Ascending aorta (tissue), 2 donors: ENCODE measurements around the gene MBNL1. TPM values are rescaled to one million over a fixed set of nuclear protein-coding genes. Genes with fewer than 3 reads are reported as not detected.

Experiments used
- DNase-seq, 2 donors: peaks; one replicate each; pipeline ENCODE4 v3.0.0-alpha.2; 2019; ENCODE audit warnings: low spot score in 2 of 2
- H3K27ac ChIP-seq, 2 donors: fragments of 200-600 bp; sonication (generic); one replicate each; pipeline ENCODE4 v1.5.1; 2016 to 2017; ENCODE audit warnings: mild to moderate bottlenecking in 1 of 2
- H3K27me3 ChIP-seq: fragments of 200-600 bp; sonication (generic); one replicate; pipeline ENCODE4 v1.5.1; 2017
- H3K36me3 ChIP-seq, 2 donors: fragments of 200-600 bp; sonication (generic); one replicate each; pipeline ENCODE4 v1.5.1; 2016
- H3K4me1 ChIP-seq, 2 donors: fragments of 200-600 bp; sonication (generic); one replicate each; pipeline ENCODE4 v1.5.1; 2016 to 2017; ENCODE audit warnings: mild to moderate bottlenecking in 1 of 2
- H3K4me3 ChIP-seq, 2 donors: fragments of 200-600 bp; sonication (generic); one replicate each; pipeline ENCODE4 v1.5.1; 2016 to 2017; ENCODE audit warnings: mild to moderate bottlenecking in 1 of 2
- H3K9me3 ChIP-seq, 2 donors: fragments of 200-600 bp; sonication (generic); one replicate each; pipeline ENCODE4 v1.5.1; 2016
- intact Hi-C: fragments of 100-400 bp; cut with DNase I; formaldehyde crosslinking; loops from one replicate; pipeline ENCODE4 v1.15.1; 2023
- total RNA-seq: library from RNA; depleted of rRNA; stranded (reverse); fragments of >200 nt; gene quantifications from one replicate; pipeline ENCODE4 v1.1.0, GENCODE V29; 2016
- TF ChIP-seq, protein P1 (sequence below), 3 experiments: fragments of 200-600 bp in 2 of 3; fragments of 450-650 bp in 1 of 3; sonication (generic) in 2 of 3; IDR thresholded peaks; one replicate each; pipeline ENCODE4 v1.5.1; 2016 to 2019; ENCODE audit warnings: antibody characterized with exemption in 3 of 3, mild to moderate bottlenecking in 1 of 3, moderate library complexity in 1 of 3

MBNL1 gene
- total RNA-seq, 1 donor from 2014 or later = 350 TPM

DNA sequence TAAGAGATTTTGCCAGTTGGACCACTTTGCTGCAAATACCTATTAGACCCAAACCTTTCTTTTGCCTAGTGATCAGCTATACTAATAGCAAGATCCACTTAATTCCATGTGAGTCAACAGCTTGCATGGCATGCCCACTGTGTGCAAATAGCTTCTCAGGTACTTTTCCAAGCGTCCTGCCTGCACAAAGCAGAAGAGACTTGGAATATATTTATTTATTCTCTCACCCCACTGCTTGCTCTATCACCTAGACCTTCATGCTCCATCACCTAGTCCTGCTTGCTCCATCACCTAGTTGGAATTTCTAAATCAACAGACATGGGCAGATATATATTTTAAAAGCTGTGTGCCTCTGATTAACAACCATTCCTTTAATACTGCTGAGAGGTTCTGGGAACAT lies 47.6 kb downstream of the MBNL1 start:
- no peaks in the 10 kb centered on the region for H3K9me3 ChIP-seq
- no peak for DNase-seq
- TF ChIP-seq, protein P1, sequence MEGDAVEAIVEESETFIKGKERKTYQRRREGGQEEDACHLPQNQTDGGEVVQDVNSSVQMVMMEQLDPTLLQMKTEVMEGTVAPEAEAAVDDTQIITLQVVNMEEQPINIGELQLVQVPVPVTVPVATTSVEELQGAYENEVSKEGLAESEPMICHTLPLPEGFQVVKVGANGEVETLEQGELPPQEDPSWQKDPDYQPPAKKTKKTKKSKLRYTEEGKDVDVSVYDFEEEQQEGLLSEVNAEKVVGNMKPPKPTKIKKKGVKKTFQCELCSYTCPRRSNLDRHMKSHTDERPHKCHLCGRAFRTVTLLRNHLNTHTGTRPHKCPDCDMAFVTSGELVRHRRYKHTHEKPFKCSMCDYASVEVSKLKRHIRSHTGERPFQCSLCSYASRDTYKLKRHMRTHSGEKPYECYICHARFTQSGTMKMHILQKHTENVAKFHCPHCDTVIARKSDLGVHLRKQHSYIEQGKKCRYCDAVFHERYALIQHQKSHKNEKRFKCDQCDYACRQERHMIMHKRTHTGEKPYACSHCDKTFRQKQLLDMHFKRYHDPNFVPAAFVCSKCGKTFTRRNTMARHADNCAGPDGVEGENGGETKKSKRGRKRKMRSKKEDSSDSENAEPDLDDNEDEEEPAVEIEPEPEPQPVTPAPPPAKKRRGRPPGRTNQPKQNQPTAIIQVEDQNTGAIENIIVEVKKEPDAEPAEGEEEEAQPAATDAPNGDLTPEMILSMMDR (IDR thresholded peaks at IDR 0.05) = no peak
- H3K36me3 ChIP-seq = no peaks in the 10 kb centered on the region
- H3K27me3 ChIP-seq = no peaks in the 10 kb centered on the region
- H3K4me3 ChIP-seq = peak overlapping the region in 1 of 2 donors; percentile 14
- intact Hi-C loops = no loop called here
- H3K27ac ChIP-seq = peak overlapping the region; percentile 78 to 81
- peaks cover 2 to 67% of the 10 kb centered on the region in 2 donors for H3K4me1 ChIP-seq

DNA sequence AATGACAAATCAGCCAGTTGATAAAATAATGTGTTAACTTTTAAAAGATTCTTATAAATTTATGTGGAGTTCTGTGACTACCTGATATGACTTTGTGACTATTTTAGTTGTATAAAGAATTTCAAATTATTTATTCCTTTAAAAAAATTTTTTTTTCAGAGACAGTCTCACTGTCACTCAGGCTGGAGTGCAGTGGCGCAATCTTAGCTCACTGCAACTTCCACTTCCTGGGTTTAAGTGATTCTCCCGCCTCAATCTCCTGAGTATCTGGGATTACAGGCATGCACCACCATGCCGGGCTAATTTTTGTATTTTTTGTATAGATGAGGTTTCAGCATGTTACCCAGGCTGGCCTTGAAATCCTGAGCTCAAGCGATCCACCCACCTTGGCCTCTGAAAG lies 48.5 kb downstream of the MBNL1 start:
- Histone ChIP-seq H3K27me3 (no peaks in the 10 kb centered on the region), H3K4me1 (peaks cover 7 to 72% of the 10 kb centered on the region in 2 donors), H3K36me3 (no peaks in the 10 kb centered on the region), H3K9me3 (no peaks in the 10 kb centered on the region), H3K4me3 (no peak overlapping the region), H3K27ac (peak overlapping the region; percentile 78 to 81)
- TF ChIP-seq, protein P1 (IDR thresholded peaks at IDR 0.05) = no peak
- no peak for DNase-seq
- intact Hi-C loops = no loop called here

DNA sequence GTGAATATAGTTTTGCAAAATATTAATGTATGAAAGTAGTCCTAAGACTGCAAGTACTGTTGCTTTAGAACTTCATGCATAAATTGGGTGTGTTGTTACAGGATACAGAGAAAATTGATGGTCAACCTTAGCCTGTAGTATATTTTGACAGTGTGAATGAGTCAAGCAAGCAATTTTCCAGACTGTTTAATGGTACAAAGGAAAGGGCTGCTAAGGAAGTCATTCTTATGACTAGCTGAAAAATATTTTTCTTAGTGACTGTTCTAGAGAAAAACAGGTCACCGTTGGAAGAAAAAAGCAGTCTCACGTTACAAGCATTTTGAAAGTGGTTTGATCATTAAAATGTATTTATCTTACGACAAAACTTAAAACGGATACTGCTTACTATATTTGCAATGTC lies 49.2 kb downstream of the MBNL1 start:
- peaks cover 10 to 80% of the 10 kb centered on the region in 2 donors for H3K4me1 ChIP-seq
- intact Hi-C loops = no loop called here
- H3K27me3 ChIP-seq = no peaks in the 10 kb centered on the region
- TF ChIP-seq, protein P1 (IDR thresholded peaks at IDR 0.05) = no peak
- no peak for DNase-seq
- H3K9me3 ChIP-seq = no peaks in the 10 kb centered on the region
- H3K27ac ChIP-seq = peak overlapping the region; percentile 78 to 81
- H3K4me3 ChIP-seq = peak overlapping the region; percentile 8 to 28
- no peaks in the 10 kb centered on the region for H3K36me3 ChIP-seq

DNA sequence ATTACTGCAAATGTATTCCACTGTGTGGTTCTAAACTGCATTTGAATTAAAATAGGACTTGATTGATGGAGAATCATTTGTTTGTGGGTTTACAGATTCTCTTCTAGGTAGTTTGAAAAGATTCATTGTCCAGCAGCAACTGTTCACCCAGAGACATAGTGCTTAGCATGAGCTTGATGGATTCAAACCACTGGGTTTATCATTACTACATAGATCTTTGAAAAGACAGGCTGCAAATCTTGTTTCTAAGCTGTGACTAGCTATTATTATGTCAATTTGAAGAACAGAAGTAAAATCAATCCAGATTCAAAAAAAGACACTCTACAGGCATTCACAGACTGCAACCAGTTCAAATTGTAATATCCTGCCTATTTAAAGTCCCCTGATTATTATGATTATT lies 49.8 kb downstream of the MBNL1 start:
- DNase-seq = no peak
- H3K9me3 ChIP-seq = no peaks in the 10 kb centered on the region
- TF ChIP-seq, protein P1 (IDR thresholded peaks at IDR 0.05) = no peak
- H3K4me3 ChIP-seq = peak overlapping the region; percentile 13 to 28
- no peaks in the 10 kb centered on the region for H3K27me3 ChIP-seq
- H3K36me3 ChIP-seq = no peaks in the 10 kb centered on the region
- H3K27ac ChIP-seq = peak overlapping the region; percentile 78 to 81
- peaks cover 10 to 84% of the 10 kb centered on the region in 2 donors for H3K4me1 ChIP-seq
- intact Hi-C loops = no loop called here

DNA sequence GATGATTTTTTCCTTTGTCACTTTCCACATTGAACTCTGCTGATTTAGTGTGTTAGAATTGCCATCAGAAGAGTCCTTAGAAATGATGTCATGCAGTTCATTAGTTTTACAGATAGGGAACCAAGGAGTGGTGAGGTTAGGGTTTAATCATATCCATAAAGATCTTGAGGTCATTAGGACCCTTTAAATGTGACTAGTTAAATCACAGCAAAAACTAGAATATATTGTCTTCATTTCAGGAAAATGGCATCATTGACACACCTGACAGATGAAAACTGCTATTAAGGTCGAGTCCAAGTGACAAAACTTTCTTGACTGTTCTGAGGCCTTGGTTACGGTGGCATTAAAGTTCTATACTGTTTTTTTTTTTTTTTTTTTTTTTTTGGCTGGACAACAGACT lies 50.5 kb downstream of the MBNL1 start:
- Histone ChIP-seq H3K27me3 (no peaks in the 10 kb centered on the region), H3K27ac (peak overlapping the region; percentile 78 to 81), H3K36me3 (no peaks in the 10 kb centered on the region), H3K4me1 (peaks cover 10 to 84% of the 10 kb centered on the region in 2 donors), H3K9me3 (no peaks in the 10 kb centered on the region), H3K4me3 (peak overlapping the region in 1 of 2 donors; percentile 13)
- no peak for DNase-seq
- intact Hi-C loops = no loop called here
- TF ChIP-seq, protein P1 (IDR thresholded peaks at IDR 0.05) = no peak
